A549 (cell line): ENCODE measurements around the gene SH3BGRL2.

Experiments used
- CEBPB ChIP-seq, 2 experiments: fragments of >200 bp in 1 of 2; sonication (Bioruptor Twin) in 1 of 2; formaldehyde crosslinking in 1 of 2; IDR thresholded peaks; 2 replicates each; pipeline ENCODE4 v1.6.1; 2012 to 2016
- CHD4 ChIP-seq: fragments of 200-600 bp; sonication (generic); IDR thresholded peaks from 2 replicates; pipeline ENCODE4 v1.6.1; 2016; ENCODE audit warnings: antibody characterized with exemption, mild to moderate bottlenecking, borderline replicate concordance
- EP300 ChIP-seq, 2 experiments: fragments of >200 bp; sonication (Bioruptor Twin); formaldehyde crosslinking; IDR thresholded peaks; 2 replicates in 1 of 2; 3 replicates in 1 of 2; pipeline ENCODE4 v1.6.1; 2016 to 2017
- GATA3 ChIP-seq: IDR thresholded peaks from 2 replicates; pipeline ENCODE4 v1.6.1; 2012; ENCODE audit warnings: borderline replicate concordance
- KDM5A ChIP-seq: fragments of 200-600 bp; sonication (generic); IDR thresholded peaks from 2 replicates; pipeline ENCODE4 v1.6.1; 2016; ENCODE audit warnings: antibody characterized with exemption, mild to moderate bottlenecking
- TP53 ChIP-seq: fragments of 250-450 bp; sonication (Bioruptor Pico); IDR thresholded peaks from 2 replicates; pipeline ENCODE4 v1.5.0; 2021; ENCODE audit warnings: mild to moderate bottlenecking, moderate library complexity
- TF ChIP-seq, protein P1 (sequence below): fragments of 200-600 bp; sonication (generic); IDR thresholded peaks from 2 replicates; pipeline ENCODE4 v1.6.1; 2016; ENCODE audit warnings: antibody characterized with exemption, mild to moderate bottlenecking, moderate library complexity
- TF ChIP-seq, protein P2 (sequence below): fragments of >200 bp; sonication (Bioruptor Twin); formaldehyde crosslinking; IDR thresholded peaks from 3 replicates; pipeline ENCODE4 v1.5.1; 2016

DNA sequence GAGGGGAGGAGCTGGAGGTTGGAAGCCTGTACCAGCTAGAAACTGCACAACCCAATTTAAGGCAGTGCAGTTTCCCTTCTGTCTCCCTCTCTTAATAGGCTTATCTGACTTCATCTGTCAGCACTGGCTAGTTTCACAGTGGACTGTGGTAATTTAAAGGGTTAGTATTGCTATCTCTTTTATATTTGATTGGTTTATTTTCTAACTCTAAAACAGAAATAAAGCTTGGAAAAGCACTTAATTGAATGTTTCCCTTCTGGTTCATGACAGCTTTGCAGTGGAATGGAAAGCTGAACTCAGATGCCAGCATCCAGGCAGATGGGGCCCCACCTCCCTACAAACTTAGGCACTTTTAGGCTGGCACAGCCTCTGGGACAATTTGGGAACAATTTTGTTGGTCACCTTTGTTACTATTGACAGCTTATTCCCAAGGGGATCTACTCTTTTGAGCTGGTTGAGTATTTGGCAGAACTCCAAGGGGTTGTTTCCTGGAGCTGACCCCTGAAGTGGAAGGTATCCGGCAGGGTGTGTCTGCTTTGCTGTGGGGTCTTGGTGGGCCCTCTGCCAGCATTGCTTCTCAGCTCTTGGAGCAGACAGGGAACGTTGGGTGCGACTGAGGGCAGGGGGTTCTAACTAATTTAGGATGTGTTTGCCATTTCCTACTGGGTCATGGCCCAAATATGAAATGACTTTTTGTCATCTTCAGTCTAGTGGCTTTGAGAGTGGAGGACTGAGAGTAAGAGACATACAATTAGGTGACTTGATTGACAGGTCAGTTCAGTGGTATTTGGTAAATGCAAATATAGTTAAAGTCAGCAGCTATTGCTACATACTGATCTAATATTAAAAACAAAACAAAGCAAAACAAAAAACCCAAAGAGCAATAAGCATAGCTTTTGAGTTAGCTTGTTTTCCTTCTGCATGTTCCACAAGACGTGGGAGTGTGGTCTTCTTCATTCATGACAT lies 9.3 kb downstream of the SH3BGRL2 start:
- TF ChIP-seq, protein P1, sequence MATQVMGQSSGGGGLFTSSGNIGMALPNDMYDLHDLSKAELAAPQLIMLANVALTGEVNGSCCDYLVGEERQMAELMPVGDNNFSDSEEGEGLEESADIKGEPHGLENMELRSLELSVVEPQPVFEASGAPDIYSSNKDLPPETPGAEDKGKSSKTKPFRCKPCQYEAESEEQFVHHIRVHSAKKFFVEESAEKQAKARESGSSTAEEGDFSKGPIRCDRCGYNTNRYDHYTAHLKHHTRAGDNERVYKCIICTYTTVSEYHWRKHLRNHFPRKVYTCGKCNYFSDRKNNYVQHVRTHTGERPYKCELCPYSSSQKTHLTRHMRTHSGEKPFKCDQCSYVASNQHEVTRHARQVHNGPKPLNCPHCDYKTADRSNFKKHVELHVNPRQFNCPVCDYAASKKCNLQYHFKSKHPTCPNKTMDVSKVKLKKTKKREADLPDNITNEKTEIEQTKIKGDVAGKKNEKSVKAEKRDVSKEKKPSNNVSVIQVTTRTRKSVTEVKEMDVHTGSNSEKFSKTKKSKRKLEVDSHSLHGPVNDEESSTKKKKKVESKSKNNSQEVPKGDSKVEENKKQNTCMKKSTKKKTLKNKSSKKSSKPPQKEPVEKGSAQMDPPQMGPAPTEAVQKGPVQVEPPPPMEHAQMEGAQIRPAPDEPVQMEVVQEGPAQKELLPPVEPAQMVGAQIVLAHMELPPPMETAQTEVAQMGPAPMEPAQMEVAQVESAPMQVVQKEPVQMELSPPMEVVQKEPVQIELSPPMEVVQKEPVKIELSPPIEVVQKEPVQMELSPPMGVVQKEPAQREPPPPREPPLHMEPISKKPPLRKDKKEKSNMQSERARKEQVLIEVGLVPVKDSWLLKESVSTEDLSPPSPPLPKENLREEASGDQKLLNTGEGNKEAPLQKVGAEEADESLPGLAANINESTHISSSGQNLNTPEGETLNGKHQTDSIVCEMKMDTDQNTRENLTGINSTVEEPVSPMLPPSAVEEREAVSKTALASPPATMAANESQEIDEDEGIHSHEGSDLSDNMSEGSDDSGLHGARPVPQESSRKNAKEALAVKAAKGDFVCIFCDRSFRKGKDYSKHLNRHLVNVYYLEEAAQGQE, result no peak
- TF ChIP-seq CEBPB (IDR thresholded peaks at IDR 0.05), result no peak
- TF ChIP-seq KDM5A, result no peak
- TF ChIP-seq, protein P2, sequence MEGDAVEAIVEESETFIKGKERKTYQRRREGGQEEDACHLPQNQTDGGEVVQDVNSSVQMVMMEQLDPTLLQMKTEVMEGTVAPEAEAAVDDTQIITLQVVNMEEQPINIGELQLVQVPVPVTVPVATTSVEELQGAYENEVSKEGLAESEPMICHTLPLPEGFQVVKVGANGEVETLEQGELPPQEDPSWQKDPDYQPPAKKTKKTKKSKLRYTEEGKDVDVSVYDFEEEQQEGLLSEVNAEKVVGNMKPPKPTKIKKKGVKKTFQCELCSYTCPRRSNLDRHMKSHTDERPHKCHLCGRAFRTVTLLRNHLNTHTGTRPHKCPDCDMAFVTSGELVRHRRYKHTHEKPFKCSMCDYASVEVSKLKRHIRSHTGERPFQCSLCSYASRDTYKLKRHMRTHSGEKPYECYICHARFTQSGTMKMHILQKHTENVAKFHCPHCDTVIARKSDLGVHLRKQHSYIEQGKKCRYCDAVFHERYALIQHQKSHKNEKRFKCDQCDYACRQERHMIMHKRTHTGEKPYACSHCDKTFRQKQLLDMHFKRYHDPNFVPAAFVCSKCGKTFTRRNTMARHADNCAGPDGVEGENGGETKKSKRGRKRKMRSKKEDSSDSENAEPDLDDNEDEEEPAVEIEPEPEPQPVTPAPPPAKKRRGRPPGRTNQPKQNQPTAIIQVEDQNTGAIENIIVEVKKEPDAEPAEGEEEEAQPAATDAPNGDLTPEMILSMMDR, result no peak
- TF ChIP-seq EP300 (IDR thresholded peaks at IDR 0.05), result no peak
- no peak for TF ChIP-seq CHD4
- no peak for TF ChIP-seq GATA3
- no peak for TF ChIP-seq TP53 (CRISPR knock-in tag)
